ENCODE measurements around the gene PRMT9. TPM values are rescaled to one million over a fixed set of nuclear protein-coding genes. Genes with fewer than 3 reads are reported as not detected.

Gene PRMT9
- total RNA-seq, 4 donors from 2014 or later = 3.2 to 8.1 (median 5.9) TPM

DNA sequence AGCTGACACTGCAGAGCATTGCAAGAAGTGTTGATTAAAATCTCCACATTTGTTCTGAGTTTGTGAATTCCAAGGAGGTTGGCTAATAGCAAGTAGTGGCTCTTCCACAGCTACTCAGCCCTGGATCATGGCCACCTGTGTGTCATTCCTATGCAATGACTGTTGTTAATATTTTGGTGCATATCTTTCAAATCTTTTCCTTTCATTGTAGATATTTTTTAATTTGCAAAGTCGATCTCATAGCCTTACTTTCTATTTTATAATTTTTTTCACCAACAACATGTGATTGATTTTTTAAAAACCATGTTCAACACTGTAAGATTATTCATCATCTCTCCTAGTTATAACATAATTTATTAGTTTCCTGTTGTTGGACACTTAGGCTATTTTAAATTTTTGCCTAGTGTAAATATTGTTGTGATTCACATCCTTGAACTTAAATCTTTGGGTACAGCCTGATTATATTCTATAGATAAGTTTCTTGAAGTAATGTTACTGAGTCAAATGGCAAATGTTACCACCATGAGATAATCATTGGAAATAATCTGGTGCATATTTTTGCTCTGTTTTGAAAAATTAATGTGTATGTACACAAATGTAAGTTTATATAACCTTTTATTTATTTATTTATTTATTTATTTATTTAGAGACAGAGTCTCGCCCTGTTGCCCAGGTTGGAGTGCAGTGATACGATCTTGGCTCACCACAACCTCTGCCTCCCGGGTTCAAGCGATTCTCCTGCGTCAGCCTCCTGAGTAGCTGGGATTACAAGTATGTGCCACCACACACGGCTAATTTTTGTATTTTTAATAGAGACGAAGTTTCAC, 30.8 kb upstream of the PRMT9 start:
- Histone ChIP-seq H3K4me1 (peaks cover 0 to 6% (median 4%) of the 10 kb centered on the region in 3 donors), H3K36me3 (no peaks in the 10 kb centered on the region), H3K9me3 (no peaks in the 10 kb centered on the region), H3K27ac (peak overlapping the region in 1 of 4 donors; percentile 19), H3K27me3 (no peaks in the 10 kb centered on the region), H3K4me3 (no peak overlapping the region)
- no peak for TF ChIP-seq POLR2A (IDR thresholded peaks at IDR 0.05)
- TF ChIP-seq, protein P1, sequence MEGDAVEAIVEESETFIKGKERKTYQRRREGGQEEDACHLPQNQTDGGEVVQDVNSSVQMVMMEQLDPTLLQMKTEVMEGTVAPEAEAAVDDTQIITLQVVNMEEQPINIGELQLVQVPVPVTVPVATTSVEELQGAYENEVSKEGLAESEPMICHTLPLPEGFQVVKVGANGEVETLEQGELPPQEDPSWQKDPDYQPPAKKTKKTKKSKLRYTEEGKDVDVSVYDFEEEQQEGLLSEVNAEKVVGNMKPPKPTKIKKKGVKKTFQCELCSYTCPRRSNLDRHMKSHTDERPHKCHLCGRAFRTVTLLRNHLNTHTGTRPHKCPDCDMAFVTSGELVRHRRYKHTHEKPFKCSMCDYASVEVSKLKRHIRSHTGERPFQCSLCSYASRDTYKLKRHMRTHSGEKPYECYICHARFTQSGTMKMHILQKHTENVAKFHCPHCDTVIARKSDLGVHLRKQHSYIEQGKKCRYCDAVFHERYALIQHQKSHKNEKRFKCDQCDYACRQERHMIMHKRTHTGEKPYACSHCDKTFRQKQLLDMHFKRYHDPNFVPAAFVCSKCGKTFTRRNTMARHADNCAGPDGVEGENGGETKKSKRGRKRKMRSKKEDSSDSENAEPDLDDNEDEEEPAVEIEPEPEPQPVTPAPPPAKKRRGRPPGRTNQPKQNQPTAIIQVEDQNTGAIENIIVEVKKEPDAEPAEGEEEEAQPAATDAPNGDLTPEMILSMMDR (IDR thresholded peaks at IDR 0.05) = no peak
- DNase-seq = no peak
- intact Hi-C loops (cut with DNase I) = no loop called here
- 83 to 91% methylated on average over 8 of the region's 8 CpGs for WGBS, 2 donors

DNA sequence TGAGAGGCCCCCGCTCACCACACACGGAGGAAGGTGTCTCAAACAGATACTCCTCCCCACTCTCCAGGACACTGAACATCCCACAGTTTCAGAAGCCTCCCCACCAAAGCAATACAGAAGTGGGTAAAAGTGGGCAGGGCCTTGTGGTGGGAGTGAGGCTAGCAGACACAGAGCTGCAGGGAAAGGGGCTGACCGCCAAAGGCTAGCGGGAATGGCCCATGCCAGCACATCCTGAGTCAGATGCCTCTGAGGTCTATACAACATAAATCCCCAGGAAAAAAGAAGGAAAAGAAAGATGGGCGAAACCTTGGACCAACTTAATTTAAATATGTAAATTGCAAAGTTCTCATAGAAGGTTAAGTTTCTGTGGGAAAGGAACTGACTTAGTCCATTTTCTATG, 26.0 kb upstream of the PRMT9 start:
- WGBS, 2 donors = 92 to 94% methylated on average over 3 to 5 of the region's 5 CpGs
- DNase-seq = no peak
- intact Hi-C loops (cut with DNase I) = loop anchor here (5.0 kb wide), 1 partner anchor 157 kb away; no protein-coding TSS in a partner anchor
- H3K4me1 ChIP-seq = peaks cover 0 to 17% (median 11%) of the 10 kb centered on the region in 3 donors
- H3K9me3 ChIP-seq = no peaks in the 10 kb centered on the region
- H3K36me3 ChIP-seq = no peaks in the 10 kb centered on the region
- no peak overlapping the region for H3K27ac ChIP-seq
- no peaks in the 10 kb centered on the region for H3K27me3 ChIP-seq
- H3K4me3 ChIP-seq = no peak overlapping the region
- no peak for TF ChIP-seq POLR2A (IDR thresholded peaks at IDR 0.05)

DNA sequence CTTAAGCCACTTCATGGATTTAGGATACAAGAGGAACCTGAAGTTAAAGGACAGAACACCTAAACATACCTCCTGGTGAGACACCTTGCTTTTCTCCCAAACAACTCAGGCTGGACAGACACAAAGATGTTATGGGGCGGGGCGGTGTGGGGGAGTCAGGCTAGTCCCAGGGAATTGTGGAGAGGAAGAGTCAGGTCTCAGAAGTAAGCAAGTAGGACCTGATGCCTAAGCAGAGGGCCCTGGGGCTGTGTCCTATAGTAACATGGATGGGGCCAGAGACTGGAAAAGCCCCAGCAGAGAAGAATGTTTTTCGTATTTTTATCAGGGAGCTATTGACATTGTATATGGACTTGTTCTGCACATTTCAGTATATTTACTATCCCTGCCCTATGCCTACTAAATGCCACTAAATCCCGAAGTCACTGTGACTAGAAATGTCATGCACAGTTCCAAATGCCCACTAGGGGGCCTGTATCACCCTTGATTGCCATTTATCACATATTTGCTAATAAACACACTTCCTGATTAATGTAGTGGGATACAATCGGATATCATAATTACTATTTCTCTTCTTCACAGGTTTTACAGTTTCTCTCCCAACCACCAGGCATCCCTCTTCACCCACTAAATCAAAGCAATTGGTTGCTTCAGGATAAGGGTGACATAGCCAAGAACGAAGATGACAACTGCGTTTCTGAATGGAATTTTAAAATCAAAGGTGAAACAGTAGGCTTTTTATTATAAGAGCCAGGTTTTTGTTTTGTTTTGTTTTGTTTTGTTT, 24.1 kb upstream of the PRMT9 start:
- Histone ChIP-seq H3K27ac (peak overlapping the region in 1 of 4 donors; percentile 26), H3K4me3 (no peak overlapping the region), H3K9me3 (no peaks in the 10 kb centered on the region), H3K4me1 (peaks cover 0 to 11% (median 6%) of the 10 kb centered on the region in 3 donors), H3K36me3 (no peaks in the 10 kb centered on the region), H3K27me3 (no peaks in the 10 kb centered on the region)
- intact Hi-C loops (cut with DNase I) = loop anchor here (5.0 kb wide), 1 partner anchor 159 kb away; no protein-coding TSS in a partner anchor
- TF ChIP-seq, protein P1 (IDR thresholded peaks at IDR 0.05) = peak; percentile 82 to 94 (median 87)
- TF ChIP-seq POLR2A (IDR thresholded peaks at IDR 0.05) = no peak
- WGBS, 2 donors = 29 to 37% methylated on average over 7 of the region's 7 CpGs
- DNase-seq = no peak

DNA sequence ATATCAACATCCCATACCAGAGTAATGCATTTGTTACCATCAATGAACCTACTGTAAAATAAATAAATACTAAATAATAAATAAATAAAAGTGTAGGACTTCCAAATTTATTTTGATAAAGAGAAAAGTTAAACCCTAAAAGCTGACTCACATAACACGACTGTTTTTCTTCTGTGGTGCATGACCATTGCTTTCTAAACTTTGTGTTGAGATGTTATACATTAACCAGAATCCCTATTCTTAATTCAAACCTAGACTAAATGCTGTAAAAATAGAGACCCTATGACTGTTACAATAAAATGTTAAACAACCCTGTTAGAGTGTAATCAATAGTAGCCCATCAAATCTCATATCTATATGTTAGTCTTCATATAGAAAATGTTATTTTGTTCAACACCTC, 20.9 kb upstream of the PRMT9 start:
- no peak for DNase-seq

DNA sequence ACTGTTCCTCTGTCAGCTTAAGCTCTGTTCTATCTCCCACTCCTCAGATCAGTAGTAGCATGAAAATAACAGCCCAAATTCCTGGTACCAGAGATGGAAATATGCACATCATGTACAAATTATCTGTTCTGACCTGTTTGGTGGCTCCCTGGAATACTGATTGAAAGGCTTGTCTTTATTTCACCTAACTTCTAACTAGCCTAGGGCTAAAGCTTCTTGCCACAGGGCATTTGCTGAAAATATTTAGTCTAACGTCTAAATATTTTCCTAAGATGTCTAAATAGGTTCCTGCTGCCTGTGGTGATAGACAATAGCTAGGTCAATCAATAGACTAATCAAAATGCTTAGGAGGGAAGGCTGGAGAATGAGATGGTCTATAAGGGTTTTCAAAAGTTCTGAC, 12.9 kb upstream of the PRMT9 start:
- 33 to 54% methylated on average over 1 of the region's 1 CpG for whole genome bisulfite sequencing, 2 donors
- H3K9me3 ChIP-seq = no peaks in the 10 kb centered on the region

More for the DNA sequence above, 20.9 kb upstream of the PRMT9 start:
- Histone ChIP-seq H3K9me3 (no peaks in the 10 kb centered on the region), H3K27ac (no peak overlapping the region), H3K4me1 (peaks cover 0 to 11% (median 6%) of the 10 kb centered on the region in 3 donors), H3K4me3 (no peak overlapping the region), H3K27me3 (no peaks in the 10 kb centered on the region), H3K36me3 (no peaks in the 10 kb centered on the region)
- intact Hi-C loops (cut with DNase I) = loop anchor here (5.0 kb wide), 1 partner anchor 162 kb away; no protein-coding TSS in a partner anchor
- TF ChIP-seq, protein P1 (IDR thresholded peaks at IDR 0.05) = no peak
- TF ChIP-seq POLR2A (IDR thresholded peaks at IDR 0.05) = no peak
- WGBS, 2 donors = 48 to 64% methylated on average over 1 of the region's 1 CpG

More for the DNA sequence above, 12.9 kb upstream of the PRMT9 start:
- H3K4me1 ChIP-seq = no peaks in the 10 kb centered on the region
- H3K27me3 ChIP-seq = no peaks in the 10 kb centered on the region
- H3K36me3 ChIP-seq = no peaks in the 10 kb centered on the region
- TF ChIP-seq POLR2A (IDR thresholded peaks at IDR 0.05) = no peak
- intact Hi-C loops (cut with DNase I) = no loop called here
- no peak overlapping the region for H3K4me3 ChIP-seq
- no peak overlapping the region for H3K27ac ChIP-seq
- DNase-seq = no peak
